ENCODE results near the gene ZFP36L1. TPM values are rescaled to one million over a fixed set of nuclear protein-coding genes. Genes with fewer than 3 reads are reported as not detected.

The ZFP36L1 gene
- total and polyA plus RNA-seq, 2 donors (not counting 3 experiments of a cell fraction or from before 2014, with no cell fraction given) = 46.0 to 89.6 TPM

GRCh38 chr14:68741839-68742470, 50.9 kb downstream of the ZFP36L1 start:
- intact Hi-C loops (cut with micrococcal nuclease) = no loop called here

GRCh38 chr14:68741477-68741791, 51.4 kb downstream of the ZFP36L1 start:
- Histone ChIP-seq H3K79me2 (ENCODE audit: control insufficient read depth, insufficient read depth, low read length) (no peaks in the 10 kb centered on the region), H3K9me1 (replicated peaks; ENCODE audit: control insufficient read depth, extremely low read depth, insufficient read depth, low read length) (no peaks in the 10 kb centered on the region), H4K20me1 (replicated peaks; ENCODE audit: control insufficient read depth, extremely low read depth, insufficient read depth, low read length) (no peaks in the 10 kb centered on the region), H3K9ac (replicated peaks; ENCODE audit: extremely low read depth, insufficient read depth, low read length) (no peak overlapping the region), H3K36me3 (ENCODE audit: control insufficient read depth in 2 of 2, extremely low read depth in 1 of 2, insufficient read depth in 2 of 2, low read length in 2 of 2) (no peaks in the 10 kb centered on the region), H3K27ac (ENCODE audit: insufficient read depth, low read depth, low read length) (no peak overlapping the region), H3K4me3 (replicated peaks in 1 of 3; ENCODE audit: insufficient read depth in 1 of 3, low read depth in 1 of 3, low read length in 3 of 3) (no peak overlapping the region), H2AFZ (ENCODE audit: low read depth, low read length) (no peak overlapping the region), H3K4me1 (ENCODE audit: control insufficient read depth, extremely low read depth, insufficient read depth, low read length) (no peaks in the 10 kb centered on the region), H3K9me3 (replicated peaks; ENCODE audit: control insufficient read depth, insufficient read depth, low read length) (no peaks in the 10 kb centered on the region), H3K27me3 (ENCODE audit: control insufficient read depth in 2 of 2, insufficient read depth in 2 of 2, low read length in 2 of 2) (no peaks in the 10 kb centered on the region), H3K4me2 (ENCODE audit: insufficient read depth, low read length) (no peak overlapping the region)
- dilution Hi-C loops (cut with MboI; ENCODE audit: extremely low pct_ligation_motif_present, low sequenced_read_pairs) = no loop called here
- POLR2A ChIA-PET = no interaction called here
- TF ChIP-seq, protein P1, sequence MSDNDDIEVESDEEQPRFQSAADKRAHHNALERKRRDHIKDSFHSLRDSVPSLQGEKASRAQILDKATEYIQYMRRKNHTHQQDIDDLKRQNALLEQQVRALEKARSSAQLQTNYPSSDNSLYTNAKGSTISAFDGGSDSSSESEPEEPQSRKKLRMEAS (IDR thresholded peaks at IDR 0.05; ENCODE audit: insufficient read depth, insufficient read length) = no peak
- TF ChIP-seq FOS (IDR thresholded peaks at IDR 0.05; ENCODE audit: borderline replicate concordance, insufficient read depth, low read length) (no peak), MYC (IDR thresholded peaks at IDR 0.05; ENCODE audit: low read depth, low read length) (no peak), JUN (IDR thresholded peaks at IDR 0.05; ENCODE audit: borderline replicate concordance, insufficient read depth, insufficient read length, low read depth) (no peak), GATA2 (IDR thresholded peaks at IDR 0.05; ENCODE audit: insufficient read depth, insufficient read length, low read depth, low read length) (no peak), EZH2 (IDR thresholded peaks at IDR 0.05; ENCODE audit: borderline replicate concordance, low read depth, low read length, severe bottlenecking) (no peak), POLR2A (IDR thresholded peaks at IDR 0.05; ENCODE audit: low read depth, low read length) (no peak), POLR2AphosphoS5 (IDR thresholded peaks at IDR 0.05; ENCODE audit: insufficient read depth, low read depth, low read length) (no peak)
- TF ChIP-seq, protein P2, sequence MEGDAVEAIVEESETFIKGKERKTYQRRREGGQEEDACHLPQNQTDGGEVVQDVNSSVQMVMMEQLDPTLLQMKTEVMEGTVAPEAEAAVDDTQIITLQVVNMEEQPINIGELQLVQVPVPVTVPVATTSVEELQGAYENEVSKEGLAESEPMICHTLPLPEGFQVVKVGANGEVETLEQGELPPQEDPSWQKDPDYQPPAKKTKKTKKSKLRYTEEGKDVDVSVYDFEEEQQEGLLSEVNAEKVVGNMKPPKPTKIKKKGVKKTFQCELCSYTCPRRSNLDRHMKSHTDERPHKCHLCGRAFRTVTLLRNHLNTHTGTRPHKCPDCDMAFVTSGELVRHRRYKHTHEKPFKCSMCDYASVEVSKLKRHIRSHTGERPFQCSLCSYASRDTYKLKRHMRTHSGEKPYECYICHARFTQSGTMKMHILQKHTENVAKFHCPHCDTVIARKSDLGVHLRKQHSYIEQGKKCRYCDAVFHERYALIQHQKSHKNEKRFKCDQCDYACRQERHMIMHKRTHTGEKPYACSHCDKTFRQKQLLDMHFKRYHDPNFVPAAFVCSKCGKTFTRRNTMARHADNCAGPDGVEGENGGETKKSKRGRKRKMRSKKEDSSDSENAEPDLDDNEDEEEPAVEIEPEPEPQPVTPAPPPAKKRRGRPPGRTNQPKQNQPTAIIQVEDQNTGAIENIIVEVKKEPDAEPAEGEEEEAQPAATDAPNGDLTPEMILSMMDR (IDR thresholded peaks at IDR 0.05; ENCODE audit: extremely low read depth in 1 of 2, insufficient read depth in 1 of 2, low read depth in 1 of 2, low read length in 2 of 2) = no peak
- no TSS peak for BruUV-seq (replicated peaks)
- no peak for FAIRE-seq
- intact Hi-C loops (cut with micrococcal nuclease) = no loop called here
- no peak for DNase-seq (ENCODE audit: low read depth, low spot score)
- CTCF ChIA-PET = no interaction called here

More at GRCh38 chr14:68741839-68742470, 50.9 kb downstream of the ZFP36L1 start:
- FAIRE-seq = no peak
- no TSS peak for BruUV-seq (replicated peaks)
- no peaks in the 10 kb centered on the region for H3K4me1 ChIP-seq (ENCODE audit: control insufficient read depth, extremely low read depth, insufficient read depth, low read length)
- POLR2A ChIA-PET = no interaction called here
- dilution Hi-C loops (cut with MboI; ENCODE audit: extremely low pct_ligation_motif_present, low sequenced_read_pairs) = no loop called here
- no peaks in the 10 kb centered on the region for H3K79me2 ChIP-seq (ENCODE audit: control insufficient read depth, insufficient read depth, low read length)
- no peak overlapping the region for H3K9ac ChIP-seq (replicated peaks; ENCODE audit: extremely low read depth, insufficient read depth, low read length)
- no peaks in the 10 kb centered on the region for H3K9me1 ChIP-seq (replicated peaks; ENCODE audit: control insufficient read depth, extremely low read depth, insufficient read depth, low read length)
- H3K27ac ChIP-seq (ENCODE audit: insufficient read depth, low read depth, low read length) = no peak overlapping the region
- H3K9me3 ChIP-seq (replicated peaks; ENCODE audit: control insufficient read depth, insufficient read depth, low read length) = no peaks in the 10 kb centered on the region
- H2AFZ ChIP-seq (ENCODE audit: low read depth, low read length) = no peak overlapping the region
- no peaks in the 10 kb centered on the region for H3K27me3 ChIP-seq (ENCODE audit: control insufficient read depth in 2 of 2, insufficient read depth in 2 of 2, low read length in 2 of 2)
- H3K4me3 ChIP-seq (replicated peaks in 1 of 3; ENCODE audit: insufficient read depth in 1 of 3, low read depth in 1 of 3, low read length in 3 of 3) = no peak overlapping the region
- CTCF ChIA-PET = no interaction called here
- no peaks in the 10 kb centered on the region for H4K20me1 ChIP-seq (replicated peaks; ENCODE audit: control insufficient read depth, extremely low read depth, insufficient read depth, low read length)
- no peak overlapping the region for H3K4me2 ChIP-seq (ENCODE audit: insufficient read depth, low read length)
- no peaks in the 10 kb centered on the region for H3K36me3 ChIP-seq (ENCODE audit: control insufficient read depth in 2 of 2, extremely low read depth in 1 of 2, insufficient read depth in 2 of 2, low read length in 2 of 2)
- TF ChIP-seq FOS (IDR thresholded peaks at IDR 0.05; ENCODE audit: borderline replicate concordance, insufficient read depth, low read length) (no peak), JUN (IDR thresholded peaks at IDR 0.05; ENCODE audit: borderline replicate concordance, insufficient read depth, insufficient read length, low read depth) (no peak), MYC (IDR thresholded peaks at IDR 0.05; ENCODE audit: low read depth, low read length) (no peak)
- TF ChIP-seq, protein P2 (IDR thresholded peaks at IDR 0.05; ENCODE audit: extremely low read depth in 1 of 2, insufficient read depth in 1 of 2, low read depth in 1 of 2, low read length in 2 of 2) = no peak
- DNase-seq (ENCODE audit: low read depth, low spot score) = no peak

Measured in endothelial cell of umbilical vein (primary cell).